Right atrium auricular region (tissue), 2 donors: ENCODE measurements around the gene FCHO2. TPM values are rescaled to one million over a fixed set of nuclear protein-coding genes. Genes with fewer than 3 reads are reported as not detected.

Source experiments
- DNase-seq: peaks from one replicate; pipeline ENCODE4 v3.0.0-alpha.2; 2019; ENCODE audit warnings: low spot score
- H3K27ac ChIP-seq, 2 donors: fragments of 200-600 bp; sonication (generic); 1 replicate in 1 of 2; 2 replicates in 1 of 2; pipeline ENCODE4 v1.5.1; 2016 to 2019
- H3K27me3 ChIP-seq, 2 donors: fragments of 200-600 bp; sonication (generic); one replicate each; pipeline versions ENCODE4 v1.5.1 to v1.6.0; 2017 to 2019
- H3K36me3 ChIP-seq: fragments of 200-600 bp; sonication (generic); one replicate; pipeline ENCODE4 v1.5.1; 2016
- H3K4me1 ChIP-seq, 2 donors: fragments of 200-600 bp; sonication (generic); one replicate each; pipeline versions ENCODE4 v1.5.1 to v1.6.0; 2017 to 2019
- H3K4me3 ChIP-seq, 2 donors: fragments of 200-600 bp; sonication (generic); 1 replicate in 1 of 2; 2 replicates in 1 of 2; pipeline ENCODE4 v1.5.1; 2017 to 2019; ENCODE audit warnings: mild to moderate bottlenecking in 1 of 2, moderate library complexity in 1 of 2
- H3K9me3 ChIP-seq, 2 donors: fragments of 200-600 bp; sonication (generic); one replicate each; pipeline ENCODE4 v1.5.1; 2019
- total RNA-seq, 2 donors: library from RNA; depleted of rRNA; stranded (reverse); fragments of >200 nt; gene quantifications; one replicate each; pipeline ENCODE4 v1.1.0, GENCODE V29; 2016
- TF ChIP-seq, protein P1 (sequence below), 2 donors: fragments of 200-600 bp; sonication (generic); IDR thresholded peaks; one replicate each; pipeline ENCODE4 v1.5.1; 2019; ENCODE audit warnings: antibody characterized with exemption in 2 of 2

The FCHO2 gene, protein sequence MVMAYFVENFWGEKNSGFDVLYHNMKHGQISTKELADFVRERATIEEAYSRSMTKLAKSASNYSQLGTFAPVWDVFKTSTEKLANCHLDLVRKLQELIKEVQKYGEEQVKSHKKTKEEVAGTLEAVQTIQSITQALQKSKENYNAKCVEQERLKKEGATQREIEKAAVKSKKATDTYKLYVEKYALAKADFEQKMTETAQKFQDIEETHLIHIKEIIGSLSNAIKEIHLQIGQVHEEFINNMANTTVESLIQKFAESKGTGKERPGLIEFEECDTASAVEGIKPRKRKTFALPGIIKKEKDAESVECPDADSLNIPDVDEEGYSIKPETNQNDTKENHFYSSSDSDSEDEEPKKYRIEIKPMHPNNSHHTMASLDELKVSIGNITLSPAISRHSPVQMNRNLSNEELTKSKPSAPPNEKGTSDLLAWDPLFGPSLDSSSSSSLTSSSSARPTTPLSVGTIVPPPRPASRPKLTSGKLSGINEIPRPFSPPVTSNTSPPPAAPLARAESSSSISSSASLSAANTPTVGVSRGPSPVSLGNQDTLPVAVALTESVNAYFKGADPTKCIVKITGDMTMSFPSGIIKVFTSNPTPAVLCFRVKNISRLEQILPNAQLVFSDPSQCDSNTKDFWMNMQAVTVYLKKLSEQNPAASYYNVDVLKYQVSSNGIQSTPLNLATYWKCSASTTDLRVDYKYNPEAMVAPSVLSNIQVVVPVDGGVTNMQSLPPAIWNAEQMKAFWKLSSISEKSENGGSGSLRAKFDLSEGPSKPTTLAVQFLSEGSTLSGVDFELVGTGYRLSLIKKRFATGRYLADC
- 10 to 100 TPM; 10.7 to 12.1 TPM for total RNA-seq

GRCh38 chr5:72955768-72956323 lies at the start of gene FCHO2:
TSS of gene FCHO2 (plus strand) at chr5:72956041. CDS start at chr5:72956097, 56 bp downstream.
- Histone ChIP-seq H3K4me1 (peaks cover 0 to 24% of the 10 kb centered on the region in 2 donors), H3K27ac (peak within 1 kb of the TSS; percentile 96 to 97), H3K36me3 (no peaks in the 10 kb centered on the region), H3K9me3 (no peaks in the 10 kb centered on the region), H3K27me3 (no peaks in the 10 kb centered on the region), H3K4me3 (peak within 1 kb of the TSS; percentile 87)
- TF ChIP-seq, protein P1, sequence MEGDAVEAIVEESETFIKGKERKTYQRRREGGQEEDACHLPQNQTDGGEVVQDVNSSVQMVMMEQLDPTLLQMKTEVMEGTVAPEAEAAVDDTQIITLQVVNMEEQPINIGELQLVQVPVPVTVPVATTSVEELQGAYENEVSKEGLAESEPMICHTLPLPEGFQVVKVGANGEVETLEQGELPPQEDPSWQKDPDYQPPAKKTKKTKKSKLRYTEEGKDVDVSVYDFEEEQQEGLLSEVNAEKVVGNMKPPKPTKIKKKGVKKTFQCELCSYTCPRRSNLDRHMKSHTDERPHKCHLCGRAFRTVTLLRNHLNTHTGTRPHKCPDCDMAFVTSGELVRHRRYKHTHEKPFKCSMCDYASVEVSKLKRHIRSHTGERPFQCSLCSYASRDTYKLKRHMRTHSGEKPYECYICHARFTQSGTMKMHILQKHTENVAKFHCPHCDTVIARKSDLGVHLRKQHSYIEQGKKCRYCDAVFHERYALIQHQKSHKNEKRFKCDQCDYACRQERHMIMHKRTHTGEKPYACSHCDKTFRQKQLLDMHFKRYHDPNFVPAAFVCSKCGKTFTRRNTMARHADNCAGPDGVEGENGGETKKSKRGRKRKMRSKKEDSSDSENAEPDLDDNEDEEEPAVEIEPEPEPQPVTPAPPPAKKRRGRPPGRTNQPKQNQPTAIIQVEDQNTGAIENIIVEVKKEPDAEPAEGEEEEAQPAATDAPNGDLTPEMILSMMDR (IDR thresholded peaks at IDR 0.05) = peak; percentile 91 to 95
- DNase-seq = peak; percentile 97

DNA sequence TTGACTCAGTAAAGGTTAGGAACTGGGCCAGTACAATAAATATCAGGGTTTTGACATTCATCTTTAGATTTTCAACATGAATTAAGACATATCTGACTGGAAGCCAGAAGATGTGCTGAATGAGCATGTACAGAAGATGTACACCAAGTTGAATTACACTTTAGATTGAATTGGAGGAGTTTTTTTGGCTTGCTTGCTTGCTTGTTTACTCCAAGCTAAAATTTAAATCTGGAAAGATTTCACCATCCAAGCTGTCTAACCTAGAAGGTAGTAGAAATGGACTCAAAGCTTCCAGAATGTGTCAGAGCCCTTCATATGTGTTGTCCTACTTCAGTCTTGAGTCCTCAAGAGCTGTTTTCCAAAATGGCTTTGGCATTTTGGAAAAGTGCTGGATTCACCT lies 49.0 kb upstream of the FCHO2 start:
- H3K4me1 ChIP-seq = no peaks in the 10 kb centered on the region
- no peaks in the 10 kb centered on the region for H3K9me3 ChIP-seq
- H3K27me3 ChIP-seq = no peaks in the 10 kb centered on the region
- TF ChIP-seq, protein P1 (IDR thresholded peaks at IDR 0.05) = no peak
- DNase-seq = no peak
- peaks cover 74% of the 10 kb centered on the region for H3K36me3 ChIP-seq
- no peak overlapping the region for H3K27ac ChIP-seq
- H3K4me3 ChIP-seq = no peak overlapping the region

DNA sequence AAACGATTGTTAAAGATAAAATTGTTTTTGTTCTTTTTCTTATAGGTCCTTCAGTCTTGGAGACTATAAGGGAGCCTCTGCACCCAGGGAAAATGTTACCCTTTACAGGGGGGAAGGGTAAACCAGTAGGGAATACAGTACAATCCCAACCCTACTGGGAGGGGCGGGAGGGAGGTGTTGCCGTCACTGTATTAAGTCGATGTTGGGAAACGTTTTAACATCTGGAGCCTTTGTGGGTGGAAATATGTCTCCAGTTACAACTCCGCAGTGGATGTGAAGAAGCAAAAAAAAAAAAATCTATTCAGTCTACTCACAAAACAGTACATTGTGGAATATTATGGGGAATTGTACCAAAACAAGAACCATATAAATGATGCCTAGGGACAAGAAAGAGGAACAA lies 47.2 kb upstream of the FCHO2 start:
- Histone ChIP-seq H3K9me3 (no peaks in the 10 kb centered on the region), H3K4me1 (no peaks in the 10 kb centered on the region), H3K27me3 (no peaks in the 10 kb centered on the region), H3K36me3 (peaks cover 62% of the 10 kb centered on the region), H3K27ac (no peak overlapping the region), H3K4me3 (no peak overlapping the region)
- TF ChIP-seq, protein P1 (IDR thresholded peaks at IDR 0.05) = no peak
- no peak for DNase-seq

DNA sequence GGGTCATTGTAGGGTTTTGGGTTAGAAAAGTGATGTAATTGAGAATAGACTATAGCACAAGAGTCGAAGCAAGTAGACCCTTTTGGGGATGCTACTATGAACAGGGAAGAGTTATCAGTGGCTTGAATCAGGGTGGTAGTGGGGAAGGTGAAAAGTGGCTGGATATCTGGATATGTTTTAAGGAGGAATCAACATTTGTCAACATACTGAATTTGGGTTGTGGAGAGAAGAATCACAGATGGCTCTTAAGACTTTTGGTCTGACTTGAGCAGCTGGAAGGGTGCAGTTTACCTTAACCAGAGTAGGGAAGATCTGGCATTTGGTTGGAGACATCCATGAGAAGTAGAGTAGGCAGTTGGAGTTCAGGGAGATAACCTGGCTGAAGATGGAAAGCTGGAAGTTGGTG lies 38.5 kb upstream of the FCHO2 start:
- Histone ChIP-seq H3K4me3 (no peak overlapping the region), H3K27ac (no peak overlapping the region), H3K27me3 (no peaks in the 10 kb centered on the region), H3K9me3 (no peaks in the 10 kb centered on the region), H3K4me1 (no peaks in the 10 kb centered on the region), H3K36me3 (no peaks in the 10 kb centered on the region)
- DNase-seq = no peak
- TF ChIP-seq, protein P1 (IDR thresholded peaks at IDR 0.05) = no peak

DNA sequence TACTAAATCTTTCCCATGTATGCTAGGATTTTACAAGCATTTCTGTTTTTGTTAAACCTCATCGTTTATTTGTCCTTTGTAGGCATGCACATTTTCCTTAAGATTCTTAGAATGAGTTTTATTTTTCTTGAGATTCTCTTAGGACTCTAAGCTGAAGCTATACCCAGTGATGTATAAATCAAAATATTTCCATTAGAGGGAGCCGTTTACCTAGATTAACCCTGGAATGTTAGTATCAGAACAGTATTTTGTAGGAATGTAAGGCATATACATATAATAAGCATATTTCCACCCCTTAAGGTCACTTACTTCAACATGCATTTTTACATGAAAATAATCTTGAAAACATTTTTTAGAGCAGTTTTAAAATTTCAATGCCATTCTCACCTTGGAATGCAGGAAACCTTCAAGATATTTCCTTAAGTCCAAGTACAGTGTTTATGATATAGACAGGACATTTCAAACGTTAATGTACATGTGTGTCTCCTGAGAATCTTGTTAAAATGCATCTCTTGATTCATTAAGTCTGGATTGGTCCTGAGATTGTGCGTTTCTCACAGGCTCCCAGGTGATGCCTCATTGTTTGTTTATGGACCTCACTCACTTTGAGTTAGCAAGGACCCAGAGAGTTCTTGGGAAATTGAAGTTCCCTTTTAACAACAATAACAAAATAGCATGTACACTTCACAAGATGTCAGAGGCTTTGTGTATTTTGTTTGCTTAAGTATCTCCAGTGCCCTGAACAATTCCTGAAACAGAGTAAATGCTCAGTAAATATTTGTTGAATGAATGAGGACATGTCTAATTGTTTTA lies 34.9 kb upstream of the FCHO2 start:
- Histone ChIP-seq H3K27me3 (no peaks in the 10 kb centered on the region), H3K9me3 (no peaks in the 10 kb centered on the region), H3K27ac (no peak overlapping the region), H3K4me3 (no peak overlapping the region), H3K36me3 (no peaks in the 10 kb centered on the region), H3K4me1 (no peaks in the 10 kb centered on the region)
- no peak for DNase-seq
- TF ChIP-seq, protein P1 (IDR thresholded peaks at IDR 0.05) = peak in 1 of 2 donors; percentile 48
